Measurements from ENCODE around the gene BEAN1.

The BEAN1 gene

GRCh38 chr16:66381585-66382170 lies 45.4 kb upstream of the BEAN1 start:
- no peak for DNase-seq
- no peaks in the 10 kb centered on the region for H3K27me3 ChIP-seq
- H3K4me1 ChIP-seq: no peaks in the 10 kb centered on the region
- H3K4me3 ChIP-seq (ENCODE audit: low read depth, low read length): no peak overlapping the region
- no peak for TF ChIP-seq CTCF (IDR thresholded peaks at IDR 0.05; ENCODE audit: low read depth, low read length)
- H3K9me3 ChIP-seq: no peaks in the 10 kb centered on the region
- H3K36me3 ChIP-seq: no peaks in the 10 kb centered on the region

DNA sequence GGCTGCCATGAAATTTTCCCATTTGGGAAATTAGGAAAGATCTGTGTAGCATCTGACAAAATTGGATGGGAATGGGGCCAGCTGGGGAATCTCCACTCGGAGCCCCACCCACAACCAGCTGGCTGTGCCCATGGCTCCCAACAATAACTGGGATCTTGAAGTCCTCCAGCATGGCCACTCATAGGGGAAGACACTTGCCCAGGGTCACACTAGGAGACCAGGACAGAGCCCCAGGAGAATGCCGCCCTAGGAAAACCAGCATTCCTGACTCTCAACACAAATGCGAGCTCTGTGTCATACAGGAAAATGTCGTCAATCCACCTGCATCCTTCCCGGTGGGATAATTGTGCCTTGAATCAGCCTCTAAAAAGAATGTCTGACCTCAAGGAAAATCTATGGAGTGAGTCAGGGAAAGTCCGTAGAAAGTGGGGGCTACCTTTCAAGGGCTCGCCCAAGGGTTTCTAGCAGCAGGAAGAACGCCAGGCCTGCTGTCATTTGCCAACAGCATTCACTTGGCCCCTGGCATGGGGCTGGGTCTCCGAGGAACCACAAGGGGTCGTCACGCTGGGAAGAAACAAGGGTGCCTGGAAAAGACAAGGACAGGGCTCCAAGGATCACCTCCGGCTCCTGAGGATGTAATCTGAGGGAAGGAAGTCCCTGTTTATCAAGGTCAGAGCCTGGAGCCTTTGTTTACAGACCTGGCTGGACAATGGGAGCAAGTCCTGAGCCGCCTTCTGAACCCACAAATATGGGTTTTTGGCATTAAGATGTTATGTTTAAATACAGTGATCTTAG lies 44.7 kb upstream of the BEAN1 start:
- no peak for DNase-seq
- no peaks in the 10 kb centered on the region for H3K27me3 ChIP-seq
- no peaks in the 10 kb centered on the region for H3K36me3 ChIP-seq
- no peaks in the 10 kb centered on the region for H3K9me3 ChIP-seq
- TF ChIP-seq CTCF (IDR thresholded peaks at IDR 0.05; ENCODE audit: low read depth, low read length): no peak
- no peaks in the 10 kb centered on the region for H3K4me1 ChIP-seq
- H3K4me3 ChIP-seq (ENCODE audit: low read depth, low read length): no peak overlapping the region

GRCh38 chr16:66382966-66383299 lies 44.2 kb upstream of the BEAN1 start:
- H3K36me3 ChIP-seq: no peaks in the 10 kb centered on the region
- H3K4me3 ChIP-seq (ENCODE audit: low read depth, low read length): no peak overlapping the region
- no peaks in the 10 kb centered on the region for H3K9me3 ChIP-seq
- H3K27me3 ChIP-seq: no peaks in the 10 kb centered on the region
- H3K4me1 ChIP-seq: no peaks in the 10 kb centered on the region
- DNase-seq: no peak
- TF ChIP-seq CTCF (IDR thresholded peaks at IDR 0.05; ENCODE audit: low read depth, low read length): no peak

DNA sequence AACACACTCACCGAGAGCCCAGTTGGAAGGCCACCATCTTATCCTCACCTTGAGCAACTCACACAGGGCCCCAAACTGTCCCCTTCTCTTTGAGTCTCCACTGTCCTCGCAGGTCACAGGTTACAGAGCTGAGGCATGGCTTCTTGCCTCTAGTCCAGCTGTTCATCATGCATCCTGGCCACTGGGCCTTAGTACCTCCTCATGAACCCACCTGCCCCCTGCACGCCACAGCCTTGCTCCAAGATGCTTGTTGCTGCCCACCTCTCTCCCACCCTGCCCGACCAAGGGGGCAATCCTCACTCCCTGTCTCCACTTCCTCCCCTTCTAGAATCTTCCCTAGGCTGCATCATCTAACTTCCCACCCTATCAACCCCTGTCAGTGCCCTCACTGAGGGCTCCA lies 43.5 kb upstream of the BEAN1 start:
- no peaks in the 10 kb centered on the region for H3K9me3 ChIP-seq
- no peaks in the 10 kb centered on the region for H3K27me3 ChIP-seq
- H3K4me1 ChIP-seq: no peaks in the 10 kb centered on the region
- TF ChIP-seq CTCF (IDR thresholded peaks at IDR 0.05; ENCODE audit: low read depth, low read length): no peak
- H3K4me3 ChIP-seq (ENCODE audit: low read depth, low read length): no peak overlapping the region
- H3K36me3 ChIP-seq: no peaks in the 10 kb centered on the region
- DNase-seq: no peak

DNA sequence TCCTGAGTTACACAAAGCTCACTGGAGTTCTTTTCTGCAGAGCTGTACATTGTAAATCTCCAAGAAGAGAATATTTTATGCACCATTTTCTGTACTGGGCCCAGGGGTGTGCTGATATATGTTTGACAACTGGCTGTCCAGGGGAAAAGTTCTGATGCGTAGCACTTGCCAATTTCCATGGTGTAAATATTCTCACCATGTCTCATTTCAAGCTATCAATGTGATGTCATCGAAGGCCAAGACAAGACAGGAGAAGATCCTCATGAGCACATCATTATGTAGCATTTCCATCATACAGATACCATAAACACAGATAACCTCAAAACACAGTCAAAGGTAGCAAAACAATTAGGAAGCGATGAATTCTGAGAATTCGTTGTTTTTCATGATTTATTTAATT lies 41.7 kb upstream of the BEAN1 start:
- Histone ChIP-seq H3K4me1 (no peaks in the 10 kb centered on the region), H3K4me3 (ENCODE audit: low read depth, low read length) (no peak overlapping the region), H3K36me3 (no peaks in the 10 kb centered on the region), H3K27me3 (no peaks in the 10 kb centered on the region), H3K9me3 (no peaks in the 10 kb centered on the region)
- no peak for DNase-seq
- TF ChIP-seq CTCF (IDR thresholded peaks at IDR 0.05; ENCODE audit: low read depth, low read length): no peak
